HG03025 (cell line): ENCODE results near the gene KDM6A.
"Not testable (repeated sequence)": the region's sequence is repeated elsewhere in the genome, so short reads cannot be mapped to it uniquely, and the experiment has no call there.

Source experiments
- ATAC-seq: cut with Tn5 transposase; IDR thresholded peaks from one replicate; pipeline ENCODE4 v1.9.1; 2021; ENCODE audit warnings: mild to moderate bottlenecking, moderate library complexity; ENCODE audit not compliant: unreplicated experiment, low FRiP score

The KDM6A gene

DNA sequence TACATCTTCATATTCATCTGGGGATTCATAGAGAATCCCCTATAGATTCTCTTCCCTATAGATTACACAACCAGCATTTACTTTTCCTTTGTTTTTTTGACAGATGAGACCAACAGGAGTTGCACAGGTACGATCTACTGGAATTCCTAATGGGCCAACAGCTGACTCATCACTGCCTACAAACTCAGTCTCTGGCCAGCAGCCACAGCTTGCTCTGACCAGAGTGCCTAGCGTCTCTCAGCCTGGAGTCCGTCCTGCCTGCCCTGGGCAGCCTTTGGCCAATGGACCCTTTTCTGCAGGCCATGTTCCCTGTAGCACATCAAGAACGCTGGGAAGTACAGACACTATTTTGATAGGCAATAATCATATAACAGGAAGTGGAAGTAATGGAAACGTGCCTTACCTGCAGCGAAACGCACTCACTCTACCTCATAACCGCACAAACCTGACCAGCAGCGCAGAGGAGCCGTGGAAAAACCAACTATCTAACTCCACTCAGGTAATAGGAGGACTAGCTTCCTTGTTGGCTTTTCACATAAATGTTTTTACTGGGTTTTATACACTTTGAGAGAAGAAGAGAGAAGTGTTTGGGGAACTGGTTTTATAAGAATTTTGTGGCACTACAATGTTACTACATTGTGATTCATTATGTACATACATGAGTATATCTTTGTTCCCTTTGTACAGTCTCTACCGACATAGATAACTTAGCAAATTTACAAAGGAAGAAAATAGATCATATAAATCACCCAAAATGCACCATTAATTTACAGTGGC lies 190.5 kb downstream of the KDM6A start:
- no peak for ATAC-seq

DNA sequence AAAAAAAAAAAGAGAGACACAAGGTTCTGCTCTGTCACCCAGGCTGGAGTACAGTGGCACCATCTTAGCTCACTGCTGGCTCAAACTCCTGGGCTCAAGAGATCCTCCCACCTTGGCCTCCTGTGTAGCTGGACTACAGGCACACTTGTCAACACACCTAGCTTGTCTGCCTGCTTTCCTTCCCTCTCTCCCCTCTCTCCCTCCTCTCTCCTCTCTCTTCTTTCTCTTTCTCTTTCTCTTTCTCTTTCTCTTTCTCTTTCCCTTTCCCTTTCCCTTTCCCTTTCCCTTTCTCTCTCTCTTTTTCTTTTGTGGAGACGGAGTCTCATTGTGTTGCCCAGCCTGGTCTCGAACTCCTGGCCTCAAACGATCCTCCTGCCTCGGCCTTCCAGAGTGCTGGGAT lies 195.6 kb downstream of the KDM6A start:
- no peak for ATAC-seq

DNA sequence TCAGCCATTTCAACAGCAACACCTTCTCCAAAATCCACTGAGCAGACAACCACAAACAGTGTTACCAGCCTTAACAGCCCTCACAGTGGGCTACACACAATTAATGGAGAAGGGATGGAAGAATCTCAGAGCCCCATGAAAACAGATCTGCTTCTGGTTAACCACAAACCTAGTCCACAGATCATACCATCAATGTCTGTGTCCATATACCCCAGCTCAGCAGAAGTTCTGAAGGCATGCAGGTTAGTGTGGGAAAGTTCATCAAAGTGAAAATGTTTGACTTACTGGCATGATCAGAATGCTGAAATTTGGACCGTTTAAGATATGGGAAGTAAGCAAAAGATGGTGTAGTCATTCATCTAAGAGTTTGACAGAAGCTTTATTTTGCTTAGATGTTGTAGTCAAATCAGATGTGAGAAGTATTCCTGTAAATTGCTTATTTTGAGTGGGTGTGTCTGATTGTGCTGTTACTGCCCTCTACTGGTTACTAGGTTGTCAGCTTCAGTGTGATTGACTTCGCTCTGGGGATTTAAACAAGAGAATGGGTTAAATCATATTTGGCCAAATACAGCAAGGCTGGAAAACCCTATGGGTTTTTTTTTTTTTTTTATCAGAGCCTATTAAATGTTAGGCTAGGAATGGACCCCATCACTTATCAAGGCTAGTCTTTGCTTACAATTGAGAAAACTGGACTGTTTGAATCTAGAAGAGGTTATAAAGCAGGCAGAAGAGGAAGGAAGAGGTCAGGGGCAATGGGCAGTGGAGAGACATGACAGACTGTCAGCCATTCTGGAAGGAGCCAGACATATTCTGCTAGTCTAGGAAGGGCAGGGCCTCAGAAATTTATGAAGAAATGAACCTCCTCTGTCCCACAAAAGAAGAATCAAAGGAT lies 197.4 kb downstream of the KDM6A start:
- no peak for ATAC-seq

- not testable (repeated sequence) for ATAC-seq
These were observed 200.0 kb downstream of the KDM6A start for GRCh38 chrX:45073011-45073410.

GRCh38 chrX:45077748-45078424 lies 204.9 kb downstream of the KDM6A start:
- no peak for ATAC-seq

DNA sequence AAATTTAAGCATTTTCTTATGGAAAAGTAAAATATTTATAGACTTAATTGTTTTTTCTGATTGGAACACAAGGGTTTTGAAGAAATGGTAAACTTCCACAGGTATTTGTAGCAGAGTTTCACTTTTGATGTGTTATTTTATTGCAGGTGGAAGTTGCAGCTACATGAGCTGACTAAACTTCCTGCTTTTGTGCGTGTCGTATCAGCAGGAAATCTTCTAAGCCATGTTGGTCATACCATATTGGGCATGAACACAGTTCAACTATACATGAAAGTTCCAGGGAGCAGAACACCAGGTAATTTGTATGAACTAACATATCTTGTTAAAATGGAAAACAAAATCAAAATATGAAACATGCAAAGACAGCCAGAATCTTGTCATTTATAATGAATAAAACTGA lies 210.3 kb downstream of the KDM6A start:
- ATAC-seq, result no peak

GRCh38 chrX:45110494-45110893 lies 237.5 kb downstream of the KDM6A start:
- no peak for ATAC-seq

GRCh38 chrX:45126158-45126557 lies 253.2 kb downstream of the KDM6A start:
- ATAC-seq, result no peak

GRCh38 chrX:45128896-45129454 lies 256.0 kb downstream of the KDM6A start:
- no peak for ATAC-seq

DNA sequence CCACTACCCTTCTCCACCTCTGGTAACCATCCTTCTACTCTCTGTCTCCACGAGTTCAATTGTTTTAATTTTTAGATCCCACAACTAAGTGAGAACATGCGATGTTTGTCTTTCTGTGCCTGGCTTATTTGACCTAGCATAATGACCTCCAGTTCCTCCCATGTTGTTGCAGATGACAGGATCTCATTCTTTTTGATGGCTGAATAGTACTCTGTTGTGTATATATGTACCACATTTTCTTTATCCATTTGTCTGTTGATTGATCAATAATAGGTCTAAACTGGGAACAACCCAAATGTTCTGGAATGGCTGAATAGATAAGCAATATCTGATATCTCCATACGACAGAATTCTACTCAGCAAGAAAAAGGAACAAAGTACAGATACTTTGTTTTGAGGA lies 260.5 kb downstream of the KDM6A start:
- ATAC-seq, result no peak

DNA sequence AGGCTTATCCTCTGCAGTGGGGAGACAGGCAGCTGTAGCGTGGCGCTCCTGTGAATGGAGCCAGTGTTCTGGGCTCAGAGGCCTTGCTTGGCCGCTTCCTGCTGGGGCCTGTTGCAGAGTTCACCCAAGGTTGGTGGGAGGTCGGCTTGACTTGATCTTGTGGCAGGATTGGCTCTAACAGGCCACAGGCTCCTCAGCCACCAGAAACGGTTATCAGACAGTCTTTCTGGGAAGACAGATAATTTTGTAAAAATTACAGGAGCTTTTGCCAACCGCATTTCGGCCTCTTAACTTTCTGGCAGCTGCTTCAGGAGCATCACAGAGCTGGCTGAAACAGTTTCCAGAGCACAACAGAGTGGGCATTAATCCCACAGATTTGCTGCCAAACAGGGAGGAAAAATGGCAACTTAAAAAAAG lies 261.3 kb downstream of the KDM6A start:
- no peak for ATAC-seq

DNA sequence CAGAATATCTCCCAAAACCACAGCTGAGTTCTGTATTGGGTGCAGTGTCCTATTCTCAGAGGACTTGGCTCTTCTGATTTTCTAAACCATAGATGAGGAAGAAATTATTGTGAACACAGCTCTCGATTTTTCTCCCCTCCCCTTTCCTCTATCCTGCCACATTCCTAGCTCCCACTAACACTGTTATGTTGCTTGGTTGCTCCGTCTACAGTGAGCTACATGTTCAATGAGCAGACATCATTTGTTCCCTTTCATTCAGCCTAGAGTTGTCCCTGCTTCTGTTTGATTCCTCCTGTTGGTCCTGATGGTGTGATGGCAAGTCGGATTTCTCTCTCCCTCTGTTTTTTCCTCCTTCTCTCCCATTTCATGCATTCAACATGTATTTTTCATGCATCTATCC lies 261.8 kb downstream of the KDM6A start:
- no peak for ATAC-seq

DNA sequence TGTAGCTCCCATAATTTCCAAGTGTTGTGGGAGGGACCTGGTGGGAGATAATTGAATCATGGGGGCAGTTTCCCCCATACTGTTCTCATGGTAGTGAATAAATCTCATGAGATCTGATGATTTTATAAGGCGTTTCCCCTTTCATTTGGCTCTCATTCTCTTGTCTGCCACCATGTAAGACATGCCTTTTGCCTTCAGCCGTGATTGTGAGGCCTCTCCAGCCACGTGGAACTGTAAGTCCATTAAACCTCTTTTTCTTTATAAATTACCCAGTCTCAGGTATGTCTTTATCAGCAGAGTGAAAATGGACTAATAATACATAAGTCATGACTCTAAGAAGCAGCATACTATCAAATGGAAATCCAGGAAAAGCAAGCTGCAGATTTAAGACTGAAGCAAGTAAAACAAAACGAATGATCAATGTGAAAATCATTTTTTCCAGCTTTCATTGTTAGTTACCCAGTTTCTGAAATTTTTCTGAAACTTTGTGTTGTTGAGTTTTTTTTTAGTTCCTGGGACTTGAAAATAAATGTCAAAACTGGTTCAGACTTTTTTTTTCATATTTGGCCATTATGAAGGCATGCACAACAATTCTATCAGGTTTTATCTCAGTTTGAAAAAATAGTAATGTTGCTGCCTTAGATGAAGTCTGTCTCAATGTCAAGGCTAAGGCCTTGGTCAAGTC lies 262.5 kb downstream of the KDM6A start:
- ATAC-seq, result not testable (repeated sequence)

DNA sequence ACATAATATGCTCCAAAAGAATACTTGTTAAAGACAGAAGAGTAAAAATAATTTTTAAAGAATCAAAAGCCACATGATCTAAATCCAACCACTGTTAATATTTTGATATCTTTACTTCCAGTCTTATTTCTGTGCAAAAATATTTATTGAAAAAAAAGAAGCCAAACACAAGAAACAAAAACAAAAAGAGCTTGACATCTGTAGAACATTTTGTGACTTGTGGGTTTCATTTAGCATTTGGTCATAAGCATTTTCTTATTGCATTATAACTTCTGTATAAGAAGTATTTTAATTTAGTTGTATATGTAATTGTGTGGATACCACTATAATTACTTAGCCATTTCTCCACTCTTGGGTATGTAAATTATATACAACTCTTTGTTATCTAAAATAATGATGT lies 264.5 kb downstream of the KDM6A start:
- no peak for ATAC-seq

- no peak for ATAC-seq
These were observed 265.5 kb downstream of the KDM6A start for GRCh38 chrX:45138525-45138924.

DNA sequence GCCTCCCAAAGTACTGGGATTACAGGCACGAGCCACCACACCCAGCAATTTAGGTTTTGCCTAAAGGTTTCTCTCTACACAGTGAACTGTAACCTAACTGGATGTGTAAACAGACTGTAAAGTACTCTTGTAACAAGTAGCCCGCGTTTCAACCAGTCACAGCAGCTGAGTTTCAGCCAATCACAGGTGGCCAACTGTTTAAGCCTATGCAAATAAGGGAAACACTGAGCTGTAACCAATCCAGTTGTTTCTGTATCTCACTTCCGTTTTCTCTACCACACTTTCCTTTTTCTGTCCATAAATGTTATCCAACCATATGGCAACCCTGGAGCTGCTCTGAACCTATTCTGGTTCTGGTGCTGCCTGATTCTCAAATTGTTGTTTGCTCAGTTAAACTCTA lies 267.8 kb downstream of the KDM6A start:
- no peak for ATAC-seq

GRCh38 chrX:45142185-45142584 lies 269.2 kb downstream of the KDM6A start:
- no peak for ATAC-seq

DNA sequence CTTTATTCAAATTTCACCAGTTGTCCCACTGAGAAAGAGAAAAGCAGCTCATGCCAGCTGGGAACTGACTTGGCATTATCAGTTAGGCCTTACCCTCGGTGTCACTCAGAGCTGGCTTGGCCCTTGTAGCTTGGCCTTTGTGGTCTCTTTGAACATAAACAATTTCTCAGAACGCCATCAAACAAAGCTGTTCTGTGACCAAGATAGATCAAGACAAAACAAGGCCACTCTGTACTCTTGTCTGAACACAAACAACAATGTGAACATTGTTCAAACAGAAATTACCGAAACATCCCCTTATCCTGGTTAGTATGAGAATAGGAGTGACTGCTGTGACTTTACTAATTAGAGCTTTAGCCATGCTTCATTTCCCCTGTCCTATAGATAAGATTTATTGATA lies 270.5 kb downstream of the KDM6A start:
- ATAC-seq, result no peak

GRCh38 chrX:45145492-45146215 lies 272.7 kb downstream of the KDM6A start:
- ATAC-seq, result no peak

- no peak for ATAC-seq
These were observed 277.8 kb downstream of the KDM6A start for GRCh38 chrX:45150821-45151220.
